Measurements from ENCODE around the gene BTBD3. TPM values are rescaled to one million over a fixed set of nuclear protein-coding genes. Genes with fewer than 3 reads are reported as not detected.
A peak's percentile ranks its signal among the peaks of the same experiment; 100 is the strongest.

BTBD3 gene
- total RNA-seq, 1 donor from 2014 or later, result 31.1 TPM

GRCh38 chr20:11957911-11958310 is 40.2 kb downstream of the BTBD3 start:
- Histone ChIP-seq H3K27me3 (no peaks in the 10 kb centered on the region), H3K9me3 (no peaks in the 10 kb centered on the region), H3K4me3 (no peak overlapping the region), H3K4me1 (no peaks in the 10 kb centered on the region), H3K36me3 (no peaks in the 10 kb centered on the region), H3K27ac (no peak overlapping the region)
- intact Hi-C loops (cut with DNase I), result no loop called here
- ATAC-seq (no peak), DNase-seq (no peak)
- TF ChIP-seq CTCF (IDR thresholded peaks at IDR 0.05), result no peak

- DNase-seq, result no peak
- H3K9me3 ChIP-seq, result no peaks in the 10 kb centered on the region
- H3K4me1 ChIP-seq, result no peaks in the 10 kb centered on the region
- intact Hi-C loops (cut with DNase I), result no loop called here
- no peaks in the 10 kb centered on the region for H3K27me3 ChIP-seq
- TF ChIP-seq CTCF (IDR thresholded peaks at IDR 0.05), result no peak
- H3K27ac ChIP-seq, result no peak overlapping the region
- ATAC-seq, result no peak
- no peak overlapping the region for H3K4me3 ChIP-seq
- H3K36me3 ChIP-seq, result no peaks in the 10 kb centered on the region
Observed at GRCh38 chr20:11958855-11959254, 41.2 kb downstream of the BTBD3 start.

- no peaks in the 10 kb centered on the region for H3K27me3 ChIP-seq
- DNase-seq (no peak), ATAC-seq (no peak)
- no peaks in the 10 kb centered on the region for H3K9me3 ChIP-seq
- no peak overlapping the region for H3K27ac ChIP-seq
- intact Hi-C loops (cut with DNase I), result no loop called here
- TF ChIP-seq CTCF (IDR thresholded peaks at IDR 0.05), result no peak
- H3K4me3 ChIP-seq, result no peak overlapping the region
- H3K36me3 ChIP-seq, result no peaks in the 10 kb centered on the region
- no peaks in the 10 kb centered on the region for H3K4me1 ChIP-seq
Observed at GRCh38 chr20:11965602-11966001, 47.9 kb downstream of the BTBD3 start.

GRCh38 chr20:11966186-11966585 is 48.5 kb downstream of the BTBD3 start:
- Histone ChIP-seq H3K36me3 (no peaks in the 10 kb centered on the region), H3K27me3 (no peaks in the 10 kb centered on the region), H3K4me1 (no peaks in the 10 kb centered on the region), H3K4me3 (no peak overlapping the region), H3K27ac (no peak overlapping the region), H3K9me3 (no peaks in the 10 kb centered on the region)
- DNase-seq (no peak), ATAC-seq (no peak)
- TF ChIP-seq CTCF (IDR thresholded peaks at IDR 0.05), result no peak
- intact Hi-C loops (cut with DNase I), result no loop called here

- intact Hi-C loops (cut with DNase I), result no loop called here
- Histone ChIP-seq H3K9me3 (no peaks in the 10 kb centered on the region), H3K4me3 (no peak overlapping the region), H3K4me1 (no peaks in the 10 kb centered on the region), H3K36me3 (no peaks in the 10 kb centered on the region), H3K27ac (no peak overlapping the region), H3K27me3 (no peaks in the 10 kb centered on the region)
- no peak for TF ChIP-seq CTCF (IDR thresholded peaks at IDR 0.05)
- DNase-seq (no peak), ATAC-seq (peak; percentile 62)
Observed at GRCh38 chr20:11970243-11970836, 52.6 kb downstream of the BTBD3 start.

GRCh38 chr20:11972478-11972877 is 54.8 kb downstream of the BTBD3 start:
- ATAC-seq (no peak), DNase-seq (no peak)
- Histone ChIP-seq H3K27me3 (no peaks in the 10 kb centered on the region), H3K4me3 (no peak overlapping the region), H3K4me1 (no peaks in the 10 kb centered on the region), H3K9me3 (no peaks in the 10 kb centered on the region), H3K36me3 (no peaks in the 10 kb centered on the region), H3K27ac (no peak overlapping the region)
- no peak for TF ChIP-seq CTCF (IDR thresholded peaks at IDR 0.05)
- intact Hi-C loops (cut with DNase I), result no loop called here
